Measurements from ENCODE around the gene SPACA7.

DNA sequence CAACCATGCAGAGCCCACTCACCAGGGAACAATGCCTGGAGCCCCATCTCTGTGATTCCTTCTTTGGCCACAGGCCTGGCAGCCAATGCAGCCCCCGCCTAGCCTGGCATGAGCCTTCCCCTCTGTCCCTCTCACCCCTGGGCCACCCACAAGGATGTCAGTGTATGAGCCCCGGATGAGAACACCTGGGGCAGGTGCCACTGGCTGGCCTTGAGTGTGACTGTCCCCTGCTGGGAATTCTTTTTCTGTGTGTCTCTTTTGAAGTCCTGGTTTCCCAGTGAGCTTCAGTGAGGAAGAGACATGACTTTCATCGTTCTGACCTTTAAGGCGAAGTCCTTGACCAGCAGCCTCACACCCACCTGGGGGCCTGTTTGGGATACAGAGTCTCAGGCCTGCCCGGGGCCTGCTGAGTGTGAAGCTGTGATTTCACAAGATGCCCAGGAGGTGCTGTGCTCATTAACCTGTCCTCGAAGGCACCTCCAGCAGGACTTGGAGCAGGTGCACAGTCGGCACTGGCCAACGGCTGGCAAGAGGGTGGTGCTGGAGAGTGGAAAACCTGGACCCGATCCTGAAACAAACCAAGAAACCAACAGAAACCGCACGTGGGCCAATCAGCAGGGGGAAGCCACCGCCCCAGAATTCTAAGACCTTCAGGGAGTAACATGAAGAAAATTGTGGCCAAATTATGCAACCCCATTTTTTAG, 27.4 kb upstream of the SPACA7 start:
- no peak for TF ChIP-seq POLR2A (IDR thresholded peaks at IDR 0.05)
- TF ChIP-seq, protein P1, sequence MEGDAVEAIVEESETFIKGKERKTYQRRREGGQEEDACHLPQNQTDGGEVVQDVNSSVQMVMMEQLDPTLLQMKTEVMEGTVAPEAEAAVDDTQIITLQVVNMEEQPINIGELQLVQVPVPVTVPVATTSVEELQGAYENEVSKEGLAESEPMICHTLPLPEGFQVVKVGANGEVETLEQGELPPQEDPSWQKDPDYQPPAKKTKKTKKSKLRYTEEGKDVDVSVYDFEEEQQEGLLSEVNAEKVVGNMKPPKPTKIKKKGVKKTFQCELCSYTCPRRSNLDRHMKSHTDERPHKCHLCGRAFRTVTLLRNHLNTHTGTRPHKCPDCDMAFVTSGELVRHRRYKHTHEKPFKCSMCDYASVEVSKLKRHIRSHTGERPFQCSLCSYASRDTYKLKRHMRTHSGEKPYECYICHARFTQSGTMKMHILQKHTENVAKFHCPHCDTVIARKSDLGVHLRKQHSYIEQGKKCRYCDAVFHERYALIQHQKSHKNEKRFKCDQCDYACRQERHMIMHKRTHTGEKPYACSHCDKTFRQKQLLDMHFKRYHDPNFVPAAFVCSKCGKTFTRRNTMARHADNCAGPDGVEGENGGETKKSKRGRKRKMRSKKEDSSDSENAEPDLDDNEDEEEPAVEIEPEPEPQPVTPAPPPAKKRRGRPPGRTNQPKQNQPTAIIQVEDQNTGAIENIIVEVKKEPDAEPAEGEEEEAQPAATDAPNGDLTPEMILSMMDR (IDR thresholded peaks at IDR 0.05): no peak
